ENCODE data around the gene BMPR1A. TPM values are rescaled to one million over a fixed set of nuclear protein-coding genes. Genes with fewer than 3 reads are reported as not detected.

Gene BMPR1A
- total and polyA plus RNA-seq, 9 of the 15 experiments (the other 6 are each of a cell fraction or from before 2014, with no cell fraction given): 1.6 to 17.5 (median 9.1) TPM

DNA sequence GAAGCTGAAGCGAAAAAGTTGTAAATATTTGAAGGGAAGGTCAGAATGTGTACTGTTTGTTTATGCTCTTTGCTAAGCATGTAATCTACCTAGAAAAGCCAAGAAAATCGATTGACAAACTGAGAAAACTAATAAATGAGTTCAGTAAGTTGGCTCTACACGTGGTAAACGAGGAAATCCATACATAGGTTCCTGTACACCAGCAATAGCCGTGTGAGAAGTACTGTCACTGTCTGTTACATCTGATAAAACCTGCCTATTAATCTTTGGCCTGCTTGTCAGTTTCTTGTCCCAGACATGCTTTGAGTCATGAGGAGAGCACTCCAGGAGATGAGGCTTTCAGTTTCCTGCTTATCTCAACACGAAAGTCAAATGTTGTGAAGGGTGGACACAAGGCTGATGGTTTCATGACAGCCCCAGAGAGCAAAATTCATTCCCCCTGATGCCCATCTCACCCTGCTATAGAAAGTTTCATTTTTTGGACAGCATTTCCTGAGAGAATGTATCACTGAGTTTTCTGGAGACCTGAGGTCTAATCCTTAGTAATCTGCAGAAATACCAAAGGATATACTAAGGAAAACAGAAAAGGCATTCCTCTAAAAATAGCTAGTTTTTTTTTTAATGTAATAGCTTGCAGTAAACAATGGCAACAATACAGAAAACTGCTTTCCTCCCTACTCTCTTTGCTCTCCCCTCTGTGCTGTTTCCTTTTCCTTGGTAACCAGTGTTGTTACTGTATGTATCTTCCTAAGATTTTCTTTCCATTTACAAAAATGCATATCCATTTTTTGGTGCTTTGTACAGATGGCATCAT lies 18.8 kb downstream of the BMPR1A start (continued):
- TF ChIP-seq, protein P1, sequence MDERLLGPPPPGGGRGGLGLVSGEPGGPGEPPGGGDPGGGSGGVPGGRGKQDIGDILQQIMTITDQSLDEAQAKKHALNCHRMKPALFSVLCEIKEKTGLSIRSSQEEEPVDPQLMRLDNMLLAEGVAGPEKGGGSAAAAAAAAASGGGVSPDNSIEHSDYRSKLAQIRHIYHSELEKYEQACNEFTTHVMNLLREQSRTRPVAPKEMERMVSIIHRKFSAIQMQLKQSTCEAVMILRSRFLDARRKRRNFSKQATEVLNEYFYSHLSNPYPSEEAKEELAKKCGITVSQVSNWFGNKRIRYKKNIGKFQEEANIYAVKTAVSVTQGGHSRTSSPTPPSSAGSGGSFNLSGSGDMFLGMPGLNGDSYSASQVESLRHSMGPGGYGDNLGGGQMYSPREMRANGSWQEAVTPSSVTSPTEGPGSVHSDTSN (CRISPR knock-in tag; IDR thresholded peaks at IDR 0.05; ENCODE audit: low read depth): peak; percentile 69
- TF ChIP-seq, protein P1 (tag; conservative IDR thresholded peaks at IDR 0.05; ENCODE audit: low read depth): peak; percentile 98
- TF ChIP-seq COPS2 (conservative IDR thresholded peaks at IDR 0.05) (no peak), NFE2L1 (tag; IDR thresholded peaks at IDR 0.05; ENCODE audit: borderline replicate concordance, low read depth) (no peak), SNIP1 (IDR thresholded peaks at IDR 0.05; ENCODE audit: low read depth) (no peak), KAT8 (IDR thresholded peaks at IDR 0.05; ENCODE audit: low read depth) (no peak), ELF4 (CRISPR knock-in tag; IDR thresholded peaks at IDR 0.05) (no peak), SIN3B (IDR thresholded peaks at IDR 0.05; ENCODE audit: low read depth) (no peak), MYBL2 (IDR thresholded peaks at IDR 0.05; ENCODE audit: low read depth) (no peak), MYBL2 (CRISPR knock-in tag; IDR thresholded peaks at IDR 0.05; ENCODE audit: borderline replicate concordance) (no peak), ZZZ3 (IDR thresholded peaks at IDR 0.05) (no peak), BRCA1 (IDR thresholded peaks at IDR 0.05) (no peak), BRCA1 (CRISPR knock-in tag; IDR thresholded peaks at IDR 0.05) (no peak), ZNF785 (CRISPR knock-in tag; IDR thresholded peaks at IDR 0.05) (no peak), ZNF347 (CRISPR knock-in tag; IDR thresholded peaks at IDR 0.05; ENCODE audit: low read depth) (no peak)
- TF ChIP-seq, protein P2, sequence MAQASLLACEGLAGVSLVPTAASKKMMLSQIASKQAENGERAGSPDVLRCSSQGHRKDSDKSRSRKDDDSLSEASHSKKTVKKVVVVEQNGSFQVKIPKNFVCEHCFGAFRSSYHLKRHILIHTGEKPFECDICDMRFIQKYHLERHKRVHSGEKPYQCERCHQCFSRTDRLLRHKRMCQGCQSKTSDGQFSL (CRISPR knock-in tag; IDR thresholded peaks at IDR 0.05): no peak
- TF ChIP-seq, protein P2 (tag; IDR thresholded peaks at IDR 0.05): no peak
- TF ChIP-seq, protein P3, sequence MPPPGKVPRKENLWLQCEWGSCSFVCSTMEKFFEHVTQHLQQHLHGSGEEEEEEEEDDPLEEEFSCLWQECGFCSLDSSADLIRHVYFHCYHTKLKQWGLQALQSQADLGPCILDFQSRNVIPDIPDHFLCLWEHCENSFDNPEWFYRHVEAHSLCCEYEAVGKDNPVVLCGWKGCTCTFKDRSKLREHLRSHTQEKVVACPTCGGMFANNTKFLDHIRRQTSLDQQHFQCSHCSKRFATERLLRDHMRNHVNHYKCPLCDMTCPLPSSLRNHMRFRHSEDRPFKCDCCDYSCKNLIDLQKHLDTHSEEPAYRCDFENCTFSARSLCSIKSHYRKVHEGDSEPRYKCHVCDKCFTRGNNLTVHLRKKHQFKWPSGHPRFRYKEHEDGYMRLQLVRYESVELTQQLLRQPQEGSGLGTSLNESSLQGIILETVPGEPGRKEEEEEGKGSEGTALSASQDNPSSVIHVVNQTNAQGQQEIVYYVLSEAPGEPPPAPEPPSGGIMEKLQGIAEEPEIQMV (tag; conservative IDR thresholded peaks at IDR 0.05; ENCODE audit: low read depth): no peak
- TF ChIP-seq, protein P4, sequence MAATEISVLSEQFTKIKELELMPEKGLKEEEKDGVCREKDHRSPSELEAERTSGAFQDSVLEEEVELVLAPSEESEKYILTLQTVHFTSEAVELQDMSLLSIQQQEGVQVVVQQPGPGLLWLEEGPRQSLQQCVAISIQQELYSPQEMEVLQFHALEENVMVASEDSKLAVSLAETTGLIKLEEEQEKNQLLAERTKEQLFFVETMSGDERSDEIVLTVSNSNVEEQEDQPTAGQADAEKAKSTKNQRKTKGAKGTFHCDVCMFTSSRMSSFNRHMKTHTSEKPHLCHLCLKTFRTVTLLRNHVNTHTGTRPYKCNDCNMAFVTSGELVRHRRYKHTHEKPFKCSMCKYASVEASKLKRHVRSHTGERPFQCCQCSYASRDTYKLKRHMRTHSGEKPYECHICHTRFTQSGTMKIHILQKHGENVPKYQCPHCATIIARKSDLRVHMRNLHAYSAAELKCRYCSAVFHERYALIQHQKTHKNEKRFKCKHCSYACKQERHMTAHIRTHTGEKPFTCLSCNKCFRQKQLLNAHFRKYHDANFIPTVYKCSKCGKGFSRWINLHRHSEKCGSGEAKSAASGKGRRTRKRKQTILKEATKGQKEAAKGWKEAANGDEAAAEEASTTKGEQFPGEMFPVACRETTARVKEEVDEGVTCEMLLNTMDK (IDR thresholded peaks at IDR 0.05; ENCODE audit: borderline replicate concordance, insufficient read depth, low read depth, low read length, poor library complexity, severe bottlenecking): no peak

All from K562 (cell line).